PC-9 (cell line): ENCODE measurements around the gene HEY2.

ENCODE experiments used
- CTCF ChIP-seq: fragments of 200-600 bp; sonication (generic); conservative IDR thresholded peaks from 2 replicates; pipeline ENCODE4 v1.6.1; 2017; ENCODE audit warnings: mixed run types, antibody characterized with exemption, mild to moderate bottlenecking, moderate library complexity
- EZH2 ChIP-seq: fragments of 200-600 bp; sonication (generic); IDR thresholded peaks from 2 replicates; pipeline ENCODE4 v1.8.0; 2017; ENCODE audit warnings: antibody characterized with exemption, low read depth

DNA sequence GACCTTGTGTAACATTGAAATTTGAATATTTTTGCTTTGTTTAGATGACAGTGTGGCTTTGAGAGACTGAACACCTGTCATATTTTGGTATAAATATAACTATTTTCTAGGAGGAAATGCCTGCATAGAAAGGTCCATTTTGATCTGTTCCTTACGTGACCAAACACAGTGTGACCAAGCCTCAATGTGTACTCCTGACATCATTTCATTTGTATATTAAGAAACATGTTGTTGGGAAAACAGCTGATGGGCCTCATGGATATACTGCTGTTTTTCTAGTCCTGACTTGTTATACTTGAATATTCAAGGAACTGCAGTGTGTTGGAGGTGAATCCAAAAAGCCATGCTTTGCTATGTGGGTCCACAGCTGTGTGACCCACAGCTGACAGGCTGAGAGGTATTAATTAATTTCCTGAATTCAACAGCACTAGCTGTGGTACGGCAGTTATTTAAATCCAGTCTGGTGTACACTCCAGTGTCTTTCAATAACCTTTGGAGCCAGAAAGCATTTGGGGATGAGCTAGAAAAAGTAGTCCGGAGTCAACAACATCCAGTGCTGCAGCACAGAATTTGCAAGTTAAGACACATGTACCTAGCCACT, 60.2 kb downstream of the HEY2 start:
- no peak for TF ChIP-seq CTCF
- TF ChIP-seq EZH2: no peak
